ENCODE results near the gene ADGRF3.

DNA sequence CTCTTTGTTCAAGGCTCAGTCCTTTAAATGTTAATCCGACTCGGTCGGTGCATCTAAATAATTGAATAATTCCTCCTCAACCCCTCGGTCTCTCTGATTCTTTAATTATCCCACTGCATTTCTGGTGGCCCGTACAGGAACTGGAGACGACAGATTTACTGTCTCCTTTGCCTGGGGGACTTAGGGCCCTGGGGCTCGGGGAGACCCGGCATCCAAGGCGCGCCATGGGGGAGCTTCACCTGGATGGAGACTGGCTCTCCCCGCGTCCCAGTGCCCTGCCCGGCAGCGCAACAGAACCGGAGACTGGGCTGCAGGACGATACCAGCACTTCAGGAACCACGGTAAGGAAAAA is 48.3 kb downstream of the ADGRF3 start:
- no peak for TF ChIP-seq ZNF41 (CRISPR knock-in tag; conservative IDR thresholded peaks at IDR 0.05)
- TF ChIP-seq, protein P1, sequence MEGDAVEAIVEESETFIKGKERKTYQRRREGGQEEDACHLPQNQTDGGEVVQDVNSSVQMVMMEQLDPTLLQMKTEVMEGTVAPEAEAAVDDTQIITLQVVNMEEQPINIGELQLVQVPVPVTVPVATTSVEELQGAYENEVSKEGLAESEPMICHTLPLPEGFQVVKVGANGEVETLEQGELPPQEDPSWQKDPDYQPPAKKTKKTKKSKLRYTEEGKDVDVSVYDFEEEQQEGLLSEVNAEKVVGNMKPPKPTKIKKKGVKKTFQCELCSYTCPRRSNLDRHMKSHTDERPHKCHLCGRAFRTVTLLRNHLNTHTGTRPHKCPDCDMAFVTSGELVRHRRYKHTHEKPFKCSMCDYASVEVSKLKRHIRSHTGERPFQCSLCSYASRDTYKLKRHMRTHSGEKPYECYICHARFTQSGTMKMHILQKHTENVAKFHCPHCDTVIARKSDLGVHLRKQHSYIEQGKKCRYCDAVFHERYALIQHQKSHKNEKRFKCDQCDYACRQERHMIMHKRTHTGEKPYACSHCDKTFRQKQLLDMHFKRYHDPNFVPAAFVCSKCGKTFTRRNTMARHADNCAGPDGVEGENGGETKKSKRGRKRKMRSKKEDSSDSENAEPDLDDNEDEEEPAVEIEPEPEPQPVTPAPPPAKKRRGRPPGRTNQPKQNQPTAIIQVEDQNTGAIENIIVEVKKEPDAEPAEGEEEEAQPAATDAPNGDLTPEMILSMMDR (IDR thresholded peaks at IDR 0.05 in 2 of 3, conservative IDR thresholded peaks at IDR 0.05 in 1 of 3; ENCODE audit: insufficient read depth in 2 of 3, low read depth in 1 of 3, low read length in 3 of 3) = no peak
- no peak for TF ChIP-seq BHLHE40 (IDR thresholded peaks at IDR 0.05; ENCODE audit: low read length)
